Vagina (tissue), 2 donors: Measurements from ENCODE around the gene HOXB5.

Source experiments
- CTCF ChIP-seq, 3 experiments: fragments of 450-650 bp in 2 of 3; fragments of 200-600 bp in 1 of 3; sonication (generic) in 1 of 3; IDR thresholded peaks; one replicate each; pipeline ENCODE4 v1.5.1; 2017 to 2019; ENCODE audit warnings: antibody characterized with exemption in 3 of 3, mild to moderate bottlenecking in 2 of 3, moderate library complexity in 2 of 3
- POLR2A ChIP-seq, 2 donors: fragments of 450-650 bp; IDR thresholded peaks; one replicate each; pipeline ENCODE4 v1.6.1; 2017; ENCODE audit warnings: antibody characterized with exemption in 2 of 2, mild to moderate bottlenecking in 2 of 2, moderate library complexity in 2 of 2
- POLR2AphosphoS5 ChIP-seq, 2 donors: sonication (generic); formaldehyde crosslinking; IDR thresholded peaks; one replicate each; pipeline ENCODE4 v1.9.0; 2017; ENCODE audit warnings: antibody characterized with exemption in 2 of 2, mild to moderate bottlenecking in 2 of 2, low read depth in 1 of 2; ENCODE audit not compliant: insufficient read depth in 1 of 2

DNA sequence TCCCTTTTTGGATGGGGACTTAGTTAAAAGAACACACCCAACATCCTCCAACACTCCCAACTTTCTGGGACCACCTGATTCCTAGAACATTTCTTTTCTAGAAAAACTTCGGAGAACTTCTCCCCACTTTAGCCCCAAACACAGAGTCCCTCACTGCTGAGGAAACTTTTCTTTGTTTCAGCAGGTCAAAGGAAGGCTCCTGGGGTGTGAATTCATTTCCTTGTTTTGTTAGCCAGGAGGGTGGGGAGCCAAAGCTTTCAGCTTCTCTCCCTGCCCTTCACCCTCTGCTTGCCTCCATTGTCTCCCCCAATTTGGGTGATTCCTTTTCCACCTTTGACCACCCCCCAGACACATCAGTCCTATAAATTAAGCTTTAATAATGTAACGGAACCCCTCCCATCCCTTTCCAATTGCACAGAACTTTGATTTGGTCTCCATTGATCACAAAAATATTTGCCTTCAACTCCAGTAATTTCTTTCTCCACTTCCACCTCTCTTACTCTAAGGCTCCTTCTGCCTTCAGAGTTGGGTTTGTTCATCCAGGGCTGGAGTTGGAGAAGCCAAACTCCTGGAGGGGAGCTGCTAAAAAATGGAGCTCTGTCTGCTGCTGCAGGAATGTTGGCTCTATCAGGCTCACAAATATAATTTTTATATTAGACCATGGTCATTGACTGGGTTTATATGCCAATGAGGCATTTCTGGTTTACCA, 25.8 kb downstream of the HOXB5 start:
- TF ChIP-seq CTCF (IDR thresholded peaks at IDR 0.05) (no peak), POLR2A (IDR thresholded peaks at IDR 0.05) (no peak), POLR2AphosphoS5 (IDR thresholded peaks at IDR 0.05; ENCODE audit: insufficient read depth in 1 of 2, low read depth in 1 of 2) (no peak)
